Loucy (cell line): ENCODE data around the gene KAT6B.

Source experiments
- CTCF ChIP-seq: fragments of 200-600 bp; sonication (generic); conservative IDR thresholded peaks from 2 replicates; pipeline ENCODE4 v1.5.1; 2014; ENCODE audit warnings: mild to moderate bottlenecking, antibody characterized with exemption, low read length
- EZH2phosphoT487 ChIP-seq: fragments of 200-600 bp; IDR thresholded peaks from 2 replicates; pipeline ENCODE4 v1.6.1; 2018; ENCODE audit warnings: antibody characterized with exemption, mild to moderate bottlenecking, moderate library complexity, borderline replicate concordance

GRCh38 chr10:74930965-74931364 lies 104.6 kb downstream of the KAT6B start:
- TF ChIP-seq CTCF: no peak
- TF ChIP-seq EZH2phosphoT487: no peak
